DOHH2 (cell line): ENCODE measurements around the gene PAPOLA.
A peak's percentile ranks its signal among the peaks of the same experiment; 100 is the strongest.

Source experiments
- H3F3A ChIP-seq: fragments of 200-600 bp; sonication (generic), shearing (Covaris generic); 2 replicates; pipeline ENCODE4 v1.6.0; 2016; ENCODE audit warnings: antibody characterized with exemption, mild to moderate bottlenecking; ENCODE audit not compliant: control insufficient read depth, insufficient read depth
- H3K27ac ChIP-seq: fragments of 200-600 bp; sonication (generic); 2 replicates; pipeline ENCODE4 v1.5.1; 2014; ENCODE audit warnings: low read depth, mild to moderate bottlenecking, low read length, moderate library complexity
- H3K27me3 ChIP-seq: fragments of 200-600 bp; sonication (generic); 2 replicates; pipeline ENCODE4 v1.6.1; 2014; ENCODE audit warnings: mild to moderate bottlenecking, low read length, mixed read lengths; ENCODE audit not compliant: control insufficient read depth
- H3K36me3 ChIP-seq: fragments of 200-600 bp; sonication (generic); 2 replicates; pipeline ENCODE4 v1.6.1; 2014; ENCODE audit warnings: mild to moderate bottlenecking, low read length, moderate library complexity, mixed read lengths; ENCODE audit not compliant: control insufficient read depth
- H3K4me1 ChIP-seq: fragments of 200-600 bp; sonication (generic); 2 replicates; pipeline ENCODE4 v1.6.1; 2014; ENCODE audit warnings: mild to moderate bottlenecking, low read length, mixed read lengths; ENCODE audit not compliant: control insufficient read depth
- H3K4me2 ChIP-seq: fragments of 200-600 bp; sonication (generic); 2 replicates; pipeline ENCODE4 v1.6.0; 2014; ENCODE audit warnings: mild to moderate bottlenecking, low read length, moderate library complexity
- H3K4me3 ChIP-seq: fragments of 200-600 bp; sonication (generic); 2 replicates; pipeline ENCODE4 v1.5.1; 2014; ENCODE audit warnings: mild to moderate bottlenecking, low read length, mixed read lengths
- H3K79me2 ChIP-seq: fragments of 200-600 bp; sonication (generic); 2 replicates; pipeline ENCODE4 v1.6.1; 2014; ENCODE audit warnings: mild to moderate bottlenecking, low read length, mixed read lengths; ENCODE audit not compliant: control insufficient read depth
- H3K9me2 ChIP-seq: fragments of 200-600 bp; sonication (generic); replicated peaks from 2 replicates; pipeline ENCODE4 v1.6.1; 2014; ENCODE audit warnings: mild to moderate bottlenecking, low read length, mixed read lengths; ENCODE audit not compliant: control insufficient read depth
- H3K9me3 ChIP-seq: fragments of 200-600 bp; sonication (generic); 2 replicates; pipeline ENCODE4 v1.6.1; 2014; ENCODE audit warnings: antibody characterized with exemption, low read length, mixed read lengths; ENCODE audit not compliant: control insufficient read depth, insufficient read depth
- H4K20me1 ChIP-seq: fragments of 200-600 bp; sonication (generic); 2 replicates; pipeline ENCODE4 v1.6.0; 2014; ENCODE audit warnings: low read depth, mild to moderate bottlenecking, antibody characterized with exemption, low read length, moderate library complexity; ENCODE audit not compliant: control insufficient read depth, insufficient read depth
- CTCF ChIP-seq: fragments of 200-600 bp; sonication (generic); IDR thresholded peaks from one replicate; pipeline ENCODE4 v1.5.1; 2014; ENCODE audit warnings: antibody characterized with exemption, mild to moderate bottlenecking, low read depth, low read length; ENCODE audit not compliant: poor library complexity, severe bottlenecking
- EZH2phosphoT487 ChIP-seq: fragments of 200-600 bp; sonication (generic); IDR thresholded peaks from 2 replicates; pipeline ENCODE4 v1.6.1; 2017; ENCODE audit warnings: borderline replicate concordance, mild to moderate bottlenecking, antibody characterized with exemption, low read length, moderate library complexity, mixed read lengths

PAPOLA gene

GRCh38 chr14:96511146-96511545 lies 9.0 kb downstream of the PAPOLA start:
- Histone ChIP-seq H3K27me3 (no peaks in the 10 kb centered on the region), H3K9me3 (no peaks in the 10 kb centered on the region), H3K4me2 (peak overlapping the region; percentile 49), H3K27ac (no peak overlapping the region), H3K79me2 (peaks cover 100% of the 10 kb centered on the region), H3K36me3 (peaks cover 12% of the 10 kb centered on the region), H3K4me3 (no peak overlapping the region), H3K9me2 (no peaks in the 10 kb centered on the region), H3F3A (no peaks in the 10 kb centered on the region), H3K4me1 (peaks cover 93% of the 10 kb centered on the region), H4K20me1 (peaks cover 52% of the 10 kb centered on the region)
- TF ChIP-seq EZH2phosphoT487: no peak
- TF ChIP-seq CTCF: no peak

DNA sequence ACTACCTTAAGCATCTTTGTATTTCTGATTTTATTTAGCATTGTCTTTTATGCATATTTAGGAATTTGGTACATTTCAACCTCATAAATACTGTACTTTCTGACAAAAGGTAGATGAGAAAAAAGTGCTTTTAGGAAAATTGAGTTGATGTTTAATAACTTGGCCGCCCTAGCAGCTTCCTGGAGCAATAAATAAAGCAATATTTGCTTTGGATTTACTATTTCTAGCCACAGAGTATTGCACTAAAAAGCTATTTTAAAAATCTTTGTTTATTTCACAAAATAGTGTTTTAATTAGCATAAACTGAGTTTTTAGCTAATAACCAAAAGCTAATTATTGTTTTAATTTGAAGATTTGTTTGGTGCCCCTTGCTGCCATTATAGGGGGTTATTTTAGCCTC lies 9.5 kb downstream of the PAPOLA start:
- Histone ChIP-seq H3K4me1 (peaks cover 93% of the 10 kb centered on the region), H3K36me3 (peaks cover 7% of the 10 kb centered on the region), H3K27ac (no peak overlapping the region), H4K20me1 (peaks cover 56% of the 10 kb centered on the region), H3K9me3 (no peaks in the 10 kb centered on the region), H3K4me2 (peak overlapping the region; percentile 49), H3K9me2 (no peaks in the 10 kb centered on the region), H3K4me3 (no peak overlapping the region), H3K27me3 (no peaks in the 10 kb centered on the region), H3K79me2 (peaks cover 100% of the 10 kb centered on the region), H3F3A (no peaks in the 10 kb centered on the region)
- TF ChIP-seq EZH2phosphoT487 (no peak), CTCF (no peak)

DNA sequence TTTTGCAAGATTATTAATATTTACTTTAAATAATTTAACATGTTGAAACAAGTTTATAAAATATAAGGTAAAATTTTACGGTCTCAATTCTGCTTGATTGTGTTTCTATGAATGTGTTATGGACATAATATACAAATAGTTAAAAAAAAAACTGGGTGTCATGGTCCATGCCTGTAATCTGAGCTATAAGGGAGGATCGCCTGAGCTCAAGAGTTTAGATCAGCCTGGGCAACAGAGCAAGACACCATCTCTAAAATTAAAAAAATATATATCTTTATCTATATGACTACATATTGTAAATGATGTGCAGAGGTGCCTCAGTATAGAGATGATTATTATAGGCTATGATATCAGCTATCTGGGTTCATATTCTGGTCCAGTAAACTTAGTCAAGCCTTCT lies 9.9 kb downstream of the PAPOLA start:
- Histone ChIP-seq H3K27me3 (no peaks in the 10 kb centered on the region), H3K4me2 (peak overlapping the region; percentile 27), H3K9me2 (no peaks in the 10 kb centered on the region), H3F3A (no peaks in the 10 kb centered on the region), H3K4me3 (no peak overlapping the region), H4K20me1 (peaks cover 61% of the 10 kb centered on the region), H3K27ac (no peak overlapping the region), H3K4me1 (peaks cover 93% of the 10 kb centered on the region), H3K36me3 (peaks cover 4% of the 10 kb centered on the region; the same call in 1 of the 2 replicates), H3K79me2 (peaks cover 100% of the 10 kb centered on the region), H3K9me3 (no peaks in the 10 kb centered on the region)
- TF ChIP-seq CTCF (no peak), EZH2phosphoT487 (no peak)
